Activated CD4-positive, alpha-beta T cell treated with anti-CD3 and anti-CD28 coated beads, Interleukin-2, amount 50 U/mL, for 4 hours (primary cell): ENCODE data around the gene RIPPLY1.

ENCODE experiments used
- DNase-seq, 2 experiments: peaks; one replicate each; pipeline ENCODE4 v3.0.0-alpha.2; 2020

The RIPPLY1 gene

GRCh38 chrX:106903291-106903824 is at the start of gene RIPPLY1:
Gene RIPPLY1, minus strand, starts transcription at chrX:106903341. Its CDS starts 54 bp downstream, at chrX:106903287.
- no peak for DNase-seq

- no peak for DNase-seq
These were observed 49.4 kb upstream of the RIPPLY1 start for GRCh38 chrX:106952538-106952937.

GRCh38 chrX:106952089-106952488 is 48.9 kb upstream of the RIPPLY1 start:
- no peak for DNase-seq

- no peak for DNase-seq
These were observed 48.1 kb upstream of the RIPPLY1 start for GRCh38 chrX:106951230-106951629.

- DNase-seq = no peak
These were observed 47.2 kb upstream of the RIPPLY1 start for GRCh38 chrX:106950381-106950780.

- DNase-seq = no peak
These were observed 46.2 kb upstream of the RIPPLY1 start for GRCh38 chrX:106949366-106949765.

GRCh38 chrX:106948641-106949040 is 45.5 kb upstream of the RIPPLY1 start:
- DNase-seq = no peak

GRCh38 chrX:106946464-106946863 is 43.3 kb upstream of the RIPPLY1 start:
- no peak for DNase-seq

GRCh38 chrX:106940068-106940467 is 36.9 kb upstream of the RIPPLY1 start:
- no peak for DNase-seq

GRCh38 chrX:106939566-106939965 is 36.4 kb upstream of the RIPPLY1 start:
- DNase-seq = no peak

GRCh38 chrX:106936246-106936645 is 33.1 kb upstream of the RIPPLY1 start:
- no peak for DNase-seq

GRCh38 chrX:106935175-106935574 is 32.0 kb upstream of the RIPPLY1 start:
- DNase-seq = no peak

GRCh38 chrX:106933538-106933961 is 30.4 kb upstream of the RIPPLY1 start:
- DNase-seq = no peak

- no peak for DNase-seq
These were observed 29.9 kb upstream of the RIPPLY1 start for GRCh38 chrX:106932960-106933537.

- DNase-seq = no peak
These were observed 29.4 kb upstream of the RIPPLY1 start for GRCh38 chrX:106932492-106932923.

- no peak for DNase-seq
These were observed 28.8 kb upstream of the RIPPLY1 start for GRCh38 chrX:106931831-106932491.

GRCh38 chrX:106928227-106928626 is 25.1 kb upstream of the RIPPLY1 start:
- no peak for DNase-seq

- DNase-seq = no peak
These were observed 24.6 kb upstream of the RIPPLY1 start for GRCh38 chrX:106927700-106928099.

GRCh38 chrX:106927023-106927422 is 23.9 kb upstream of the RIPPLY1 start:
- no peak for DNase-seq

- DNase-seq = no peak
These were observed 18.5 kb upstream of the RIPPLY1 start for GRCh38 chrX:106921637-106922036.

- no peak for DNase-seq
These were observed 16.9 kb upstream of the RIPPLY1 start, which contains the start of gene CLDN2 for GRCh38 chrX:106919932-106920452. Gene CLDN2, plus strand, starts transcription at chrX:106920402. Its CDS starts 7,827 bp downstream, at chrX:106928229.

GRCh38 chrX:106917830-106918500 is 14.8 kb upstream of the RIPPLY1 start:
- no peak for DNase-seq

GRCh38 chrX:106912864-106913263 is 9.7 kb upstream of the RIPPLY1 start:
- DNase-seq = no peak

- no peak for DNase-seq
These were observed 3.2 kb upstream of the RIPPLY1 start for GRCh38 chrX:106906361-106906760.
